HEK293 (cell line): Measurements from ENCODE around the gene ADIPOR2.

Experiments used
- GLI2 ChIP-seq: fragments of 450-650 bp; formaldehyde crosslinking; IDR thresholded peaks from 2 replicates; pipeline ENCODE4; 2017; ENCODE audit warnings: missing biosample characterization, missing genetic modification characterization, low read depth, borderline replicate concordance
- REST ChIP-seq: fragments of 450-650 bp; formaldehyde crosslinking; IDR thresholded peaks from 2 replicates; pipeline ENCODE4 v1.5.1; 2016; ENCODE audit warnings: missing biosample characterization, missing genetic modification characterization
- YY1 ChIP-seq: fragments of 450-650 bp; formaldehyde crosslinking; IDR thresholded peaks from 2 replicates; pipeline ENCODE4 v1.5.1; 2018; ENCODE audit warnings: missing biosample characterization, missing genetic modification characterization
- ZNF184 ChIP-seq: fragments of 450-650 bp; IDR thresholded peaks from 2 replicates; pipeline ENCODE4 v1.5.1; 2018; ENCODE audit warnings: missing biosample characterization, mild to moderate bottlenecking, missing genetic modification characterization
- ZNF248 ChIP-seq: fragments of 450-650 bp; formaldehyde crosslinking; IDR thresholded peaks from 2 replicates; pipeline ENCODE4 v1.5.1; 2017; ENCODE audit warnings: missing biosample characterization, missing genetic modification characterization
- ZNF26 ChIP-seq: fragments of 450-650 bp; formaldehyde crosslinking; IDR thresholded peaks from 2 replicates; pipeline ENCODE4 v1.5.1; 2016; ENCODE audit warnings: missing biosample characterization, missing genetic modification characterization
- ZNF510 ChIP-seq: fragments of 450-650 bp; formaldehyde crosslinking; IDR thresholded peaks from 2 replicates; pipeline ENCODE4 v1.5.1; 2018; ENCODE audit warnings: mild to moderate bottlenecking, missing genetic modification characterization, missing biosample characterization; ENCODE audit not compliant: insufficient replicate concordance
- ZNF529 ChIP-seq: fragments of 450-650 bp; formaldehyde crosslinking; IDR thresholded peaks from 2 replicates; pipeline ENCODE4 v1.5.1; 2017; ENCODE audit warnings: missing genetic modification characterization, missing biosample characterization; ENCODE audit not compliant: insufficient replicate concordance
- ZNF544 ChIP-seq: fragments of 450-650 bp; formaldehyde crosslinking; IDR thresholded peaks from 2 replicates; pipeline ENCODE4 v1.5.0; 2017; ENCODE audit warnings: missing biosample characterization, missing genetic modification characterization
- ZNF558 ChIP-seq: fragments of 450-650 bp; formaldehyde crosslinking; IDR thresholded peaks from 2 replicates; pipeline ENCODE4 v1.5.1; 2016; ENCODE audit warnings: missing biosample characterization, missing genetic modification characterization
- ZNF585B ChIP-seq: fragments of 450-650 bp; formaldehyde crosslinking; IDR thresholded peaks from 2 replicates; pipeline ENCODE4 v1.5.1; 2016; ENCODE audit warnings: missing biosample characterization, missing genetic modification characterization
- ZNF626 ChIP-seq: fragments of 450-650 bp; sonication (Bioruptor Pico); formaldehyde crosslinking; IDR thresholded peaks from 2 replicates; pipeline ENCODE4 v1.5.1; 2018; ENCODE audit warnings: missing biosample characterization, missing genetic modification characterization, inconsistent platforms
- ZNF777 ChIP-seq: fragments of 450-650 bp; formaldehyde crosslinking; IDR thresholded peaks from 2 replicates; pipeline ENCODE4 v1.5.1; 2017; ENCODE audit warnings: missing biosample characterization, missing genetic modification characterization, borderline replicate concordance
- TF ChIP-seq, protein P1 (sequence below): fragments of 450-650 bp; formaldehyde crosslinking; IDR thresholded peaks from 2 replicates; pipeline ENCODE4 v1.5.1; 2016; ENCODE audit warnings: missing biosample characterization, missing genetic modification characterization, low read depth
- TF ChIP-seq, protein P2 (sequence below): fragments of 450-650 bp; formaldehyde crosslinking; IDR thresholded peaks from 2 replicates; pipeline ENCODE4 v1.5.1; 2016; ENCODE audit warnings: missing biosample characterization, missing genetic modification characterization
- TF ChIP-seq, protein P3 (sequence below): fragments of 450-650 bp; formaldehyde crosslinking; IDR thresholded peaks from 2 replicates; pipeline ENCODE4 v1.5.1; 2016; ENCODE audit warnings: missing biosample characterization, missing genetic modification characterization

The ADIPOR2 gene

DNA sequence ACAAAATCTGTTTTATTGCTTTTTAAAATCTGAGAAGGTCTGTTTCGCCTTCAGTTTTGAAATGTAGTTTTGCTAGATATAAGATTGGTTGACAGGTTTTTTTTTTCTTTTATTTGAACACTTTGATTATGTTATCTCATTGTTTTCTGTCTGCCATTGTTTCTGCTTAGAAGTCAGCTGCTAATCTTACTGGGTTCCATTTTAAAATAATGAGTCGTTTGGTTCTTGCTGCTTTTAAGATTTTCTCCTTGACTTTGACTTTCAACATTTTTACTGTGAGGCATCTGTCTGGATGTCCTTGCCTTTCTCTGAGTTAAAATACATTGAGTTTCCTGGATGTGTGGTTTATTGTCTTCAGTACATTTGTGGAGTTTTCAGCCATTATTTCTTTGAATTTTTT is 56.7 kb downstream of the ADIPOR2 start (continued):
- TF ChIP-seq ZNF529 (tag by site-specific recombination), result peak; percentile 43
- TF ChIP-seq ZNF558, result peak; percentile 75; the same call in 1 of the 2 replicates
- TF ChIP-seq, protein P1, sequence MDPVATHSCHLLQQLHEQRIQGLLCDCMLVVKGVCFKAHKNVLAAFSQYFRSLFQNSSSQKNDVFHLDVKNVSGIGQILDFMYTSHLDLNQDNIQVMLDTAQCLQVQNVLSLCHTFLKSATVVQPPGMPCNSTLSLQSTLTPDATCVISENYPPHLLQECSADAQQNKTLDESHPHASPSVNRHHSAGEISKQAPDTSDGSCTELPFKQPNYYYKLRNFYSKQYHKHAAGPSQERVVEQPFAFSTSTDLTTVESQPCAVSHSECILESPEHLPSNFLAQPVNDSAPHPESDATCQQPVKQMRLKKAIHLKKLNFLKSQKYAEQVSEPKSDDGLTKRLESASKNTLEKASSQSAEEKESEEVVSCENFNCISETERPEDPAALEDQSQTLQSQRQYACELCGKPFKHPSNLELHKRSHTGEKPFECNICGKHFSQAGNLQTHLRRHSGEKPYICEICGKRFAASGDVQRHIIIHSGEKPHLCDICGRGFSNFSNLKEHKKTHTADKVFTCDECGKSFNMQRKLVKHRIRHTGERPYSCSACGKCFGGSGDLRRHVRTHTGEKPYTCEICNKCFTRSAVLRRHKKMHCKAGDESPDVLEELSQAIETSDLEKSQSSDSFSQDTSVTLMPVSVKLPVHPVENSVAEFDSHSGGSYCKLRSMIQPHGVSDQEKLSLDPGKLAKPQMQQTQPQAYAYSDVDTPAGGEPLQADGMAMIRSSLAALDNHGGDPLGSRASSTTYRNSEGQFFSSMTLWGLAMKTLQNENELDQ, result no peak
- TF ChIP-seq, protein P2, sequence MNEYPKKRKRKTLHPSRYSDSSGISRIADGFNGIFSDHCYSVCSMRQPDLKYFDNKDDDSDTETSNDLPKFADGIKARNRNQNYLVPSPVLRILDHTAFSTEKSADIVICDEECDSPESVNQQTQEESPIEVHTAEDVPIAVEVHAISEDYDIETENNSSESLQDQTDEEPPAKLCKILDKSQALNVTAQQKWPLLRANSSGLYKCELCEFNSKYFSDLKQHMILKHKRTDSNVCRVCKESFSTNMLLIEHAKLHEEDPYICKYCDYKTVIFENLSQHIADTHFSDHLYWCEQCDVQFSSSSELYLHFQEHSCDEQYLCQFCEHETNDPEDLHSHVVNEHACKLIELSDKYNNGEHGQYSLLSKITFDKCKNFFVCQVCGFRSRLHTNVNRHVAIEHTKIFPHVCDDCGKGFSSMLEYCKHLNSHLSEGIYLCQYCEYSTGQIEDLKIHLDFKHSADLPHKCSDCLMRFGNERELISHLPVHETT (tag by site-specific recombination), result peak; percentile 63
- peak; percentile 74 for TF ChIP-seq ZNF510
- TF ChIP-seq, protein P3, sequence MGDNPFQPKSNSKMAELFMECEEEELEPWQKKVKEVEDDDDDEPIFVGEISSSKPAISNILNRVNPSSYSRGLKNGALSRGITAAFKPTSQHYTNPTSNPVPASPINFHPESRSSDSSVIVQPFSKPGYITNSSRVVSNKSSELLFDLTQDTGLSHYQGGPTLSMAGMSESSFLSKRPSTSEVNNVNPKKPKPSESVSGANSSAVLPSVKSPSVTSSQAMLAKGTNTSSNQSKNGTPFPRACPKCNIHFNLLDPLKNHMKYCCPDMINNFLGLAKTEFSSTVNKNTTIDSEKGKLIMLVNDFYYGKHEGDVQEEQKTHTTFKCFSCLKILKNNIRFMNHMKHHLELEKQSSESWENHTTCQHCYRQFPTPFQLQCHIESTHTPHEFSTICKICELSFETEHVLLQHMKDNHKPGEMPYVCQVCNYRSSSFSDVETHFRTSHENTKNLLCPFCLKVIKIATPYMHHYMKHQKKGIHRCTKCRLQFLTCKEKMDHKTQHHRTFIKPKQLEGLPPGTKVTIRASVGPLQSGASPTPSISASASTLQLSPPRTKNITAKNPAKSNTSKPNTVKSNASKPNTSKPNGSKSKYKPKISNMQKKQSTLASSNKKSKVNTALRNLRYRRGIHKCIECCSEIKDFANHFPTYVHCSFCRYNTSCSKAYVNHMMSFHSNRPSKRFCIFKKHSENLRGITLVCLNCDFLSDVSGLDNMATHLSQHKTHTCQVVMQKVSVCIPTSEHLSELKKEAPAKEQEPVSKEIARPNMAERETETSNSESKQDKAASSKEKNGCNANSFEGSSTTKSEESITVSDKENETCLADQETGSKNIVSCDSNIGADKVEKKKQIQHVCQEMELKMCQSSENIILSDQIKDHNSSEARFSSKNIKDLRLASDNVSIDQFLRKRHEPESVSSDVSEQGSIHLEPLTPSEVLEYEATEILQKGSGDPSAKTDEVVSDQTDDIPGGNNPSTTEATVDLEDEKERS (tag by site-specific recombination), result peak; percentile 97
- TF ChIP-seq ZNF184 (tag by site-specific recombination), result peak; percentile 41; the same call in 1 of the 2 replicates
- TF ChIP-seq ZNF248, result no peak
- no peak for TF ChIP-seq ZNF544 (tag by site-specific recombination)
- TF ChIP-seq REST, result no peak
- TF ChIP-seq ZNF777 (tag by site-specific recombination), result no peak
- no peak for TF ChIP-seq ZNF585B (tag by site-specific recombination)
- peak; percentile 56; the same call in 1 of the 2 replicates for TF ChIP-seq YY1 (tag by site-specific recombination)
- peak; percentile 29; the same call in 1 of the 2 replicates for TF ChIP-seq ZNF26 (tag by site-specific recombination)
- no peak for TF ChIP-seq GLI2 (tag by site-specific recombination)
- 0 out of 2 replicates have a peak, but pooled peaks have one; percentile 85 for TF ChIP-seq ZNF626 (tag by site-specific recombination)
